Measurements from ENCODE around the gene CTNND2.

The CTNND2 gene

GRCh38 chr5:11590475-11590874, 313.8 kb downstream of the CTNND2 start:
- no peak for TF ChIP-seq CTCF (IDR thresholded peaks at IDR 0.05)

DNA sequence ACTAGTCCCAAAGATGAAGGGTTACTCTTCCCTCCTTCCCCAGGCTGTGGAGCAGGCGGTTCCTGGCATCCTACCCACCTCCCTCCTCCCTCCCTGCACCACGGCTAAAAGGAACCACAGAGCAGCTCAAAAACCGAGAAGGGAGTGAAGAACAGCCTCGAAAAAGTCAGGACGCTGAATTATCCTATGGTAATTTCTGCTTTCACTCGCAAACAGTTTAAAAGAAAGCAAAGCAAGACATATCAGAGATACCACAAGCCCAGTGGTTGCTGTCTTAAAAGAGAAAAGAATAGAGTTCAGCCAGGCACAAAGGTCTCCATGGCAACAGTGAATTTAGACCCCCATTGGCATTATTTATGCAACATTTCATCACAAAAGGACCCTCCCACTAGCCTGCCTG, 315.4 kb downstream of the CTNND2 start:
- TF ChIP-seq CTCF (IDR thresholded peaks at IDR 0.05), result no peak

- no peak for TF ChIP-seq CTCF (IDR thresholded peaks at IDR 0.05)
These were observed 320.2 kb downstream of the CTNND2 start for GRCh38 chr5:11584017-11584416.

DNA sequence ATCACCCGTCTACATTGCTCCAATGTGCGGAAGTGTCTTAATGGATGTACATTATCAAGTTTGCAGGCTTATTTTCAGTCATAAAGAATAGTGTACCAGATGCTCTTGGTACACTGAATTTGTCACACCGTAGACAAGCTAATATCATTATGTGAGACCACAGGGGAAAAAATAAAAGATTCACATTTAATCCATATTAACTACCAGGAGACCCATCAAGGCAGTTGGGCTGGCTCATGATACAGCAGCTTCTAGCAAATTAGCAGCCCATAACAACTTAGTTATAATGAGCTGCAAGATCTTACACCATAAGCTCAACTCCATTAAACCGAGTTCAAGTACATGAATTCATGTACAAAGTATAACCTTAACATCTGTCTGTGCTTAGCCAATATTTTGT, 324.9 kb downstream of the CTNND2 start:
- TF ChIP-seq CTCF (IDR thresholded peaks at IDR 0.05), result no peak

GRCh38 chr5:11574787-11575186, 329.5 kb downstream of the CTNND2 start:
- no peak for TF ChIP-seq CTCF (IDR thresholded peaks at IDR 0.05)

GRCh38 chr5:11573140-11573992, 330.9 kb downstream of the CTNND2 start:
- no peak for TF ChIP-seq CTCF (IDR thresholded peaks at IDR 0.05)

GRCh38 chr5:11564706-11565105, 339.5 kb downstream of the CTNND2 start:
- TF ChIP-seq CTCF (IDR thresholded peaks at IDR 0.05), result no peak

Measured in LNCAP (cell line).